ENCODE data around the gene ENTR1. TPM values are rescaled to one million over a fixed set of nuclear protein-coding genes. Genes with fewer than 3 reads are reported as not detected.

The ENTR1 gene
- polyA plus RNA-seq, 3 donors, result 37.6 to 46.7 (median 40.7) TPM

DNA sequence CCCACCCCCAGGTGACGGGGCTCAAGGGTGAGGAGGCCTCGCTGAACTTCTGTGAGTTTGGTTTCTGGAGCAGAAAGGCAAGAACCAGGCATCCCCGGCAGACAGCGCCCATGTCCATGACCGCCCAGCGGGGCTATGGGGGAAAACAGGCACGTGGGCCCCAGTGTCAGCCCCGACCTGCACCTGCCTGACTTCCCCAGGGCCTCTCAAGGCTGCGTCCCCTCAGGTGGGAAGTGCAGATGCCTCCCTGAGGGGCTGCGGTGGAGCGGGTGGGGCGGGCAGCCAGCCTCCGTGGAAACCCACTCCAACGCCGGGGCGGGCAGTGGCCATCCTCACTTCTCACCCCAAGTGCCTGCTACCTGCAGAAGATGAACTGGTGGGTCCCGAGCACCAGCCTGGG, 30.0 kb downstream of the ENTR1 start:
- no peak for DNase-seq (ENCODE audit: low read depth in 3 of 3, low spot score in 2 of 3)

- no peak for DNase-seq (ENCODE audit: low read depth in 3 of 3, low spot score in 2 of 3)
Measured at GRCh38 chr9:136379891-136380290, 30.5 kb downstream of the ENTR1 start.

- no peak for DNase-seq (ENCODE audit: low read depth in 3 of 3, low spot score in 2 of 3)
Measured at GRCh38 chr9:136379401-136379800, 31.0 kb downstream of the ENTR1 start.

DNA sequence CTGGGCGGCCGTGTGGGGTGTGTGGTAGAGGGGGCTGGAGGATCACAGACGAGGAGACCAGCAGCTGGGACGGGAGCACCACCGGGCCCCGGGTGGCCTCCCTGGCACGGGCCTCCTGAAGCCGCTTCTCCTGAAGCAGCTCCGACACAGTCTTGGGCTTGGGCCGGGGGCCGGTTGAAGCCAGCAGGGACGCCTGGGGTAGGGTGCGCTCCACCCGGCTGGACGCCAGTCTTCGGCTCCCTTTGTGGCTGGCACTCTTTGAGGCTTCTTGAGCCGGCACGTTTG, 31.5 kb downstream of the ENTR1 start:
- DNase-seq (ENCODE audit: low read depth in 3 of 3, low spot score in 2 of 3), result no peak

- no peak for DNase-seq (ENCODE audit: low read depth in 3 of 3, low spot score in 2 of 3)
Measured at GRCh38 chr9:136378170-136379002, 32.0 kb downstream of the ENTR1 start.

DNA sequence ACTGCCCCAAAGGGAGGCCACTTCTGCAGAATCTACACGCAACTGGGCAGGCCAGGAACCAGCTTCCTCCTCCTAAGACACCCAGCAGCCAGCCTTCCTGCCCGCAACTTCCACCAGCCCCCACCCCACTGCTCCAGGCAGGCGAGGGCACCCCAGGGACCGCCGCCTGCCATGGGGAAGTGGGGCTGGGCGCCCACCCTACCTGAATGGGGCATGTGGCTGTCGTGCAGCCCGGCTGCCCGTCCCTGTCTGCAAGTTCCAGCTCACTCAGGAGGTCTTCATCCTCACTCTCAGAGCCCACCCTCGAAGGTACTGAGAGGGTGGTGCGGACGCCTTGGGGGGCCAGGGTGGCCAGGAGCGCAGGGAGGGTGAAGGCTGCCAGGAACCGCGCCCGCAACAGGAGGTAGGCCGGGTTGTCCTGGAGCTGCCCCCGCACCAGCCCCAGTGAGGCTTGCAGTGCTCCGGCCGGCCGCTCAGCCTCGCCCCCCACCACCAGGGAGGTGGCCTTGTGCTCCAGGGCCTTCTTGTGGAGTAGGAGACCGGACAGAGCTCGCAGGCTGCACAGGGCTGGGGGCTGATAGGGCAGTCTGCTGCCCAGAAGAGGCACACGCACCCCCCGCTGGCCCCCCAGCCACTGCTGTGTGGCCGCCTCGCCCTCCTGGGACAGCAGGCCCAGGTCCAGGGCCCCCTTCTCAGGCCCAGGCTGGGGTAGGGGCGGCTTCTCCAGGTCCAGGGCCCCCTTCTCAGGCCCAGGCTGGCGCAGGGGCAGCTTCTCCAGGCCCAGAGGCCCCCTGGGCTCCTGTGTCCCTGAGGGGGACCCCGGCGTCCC, 32.9 kb downstream of the ENTR1 start:
- no peak for DNase-seq (ENCODE audit: low read depth in 3 of 3, low spot score in 2 of 3)

GRCh38 chr9:136376457-136376856, 34.0 kb downstream of the ENTR1 start:
- no peak for DNase-seq (ENCODE audit: low read depth in 3 of 3, low spot score in 2 of 3)

- DNase-seq (ENCODE audit: low read depth in 3 of 3, low spot score in 2 of 3), result no peak
Measured at GRCh38 chr9:136375096-136375495, 35.3 kb downstream of the ENTR1 start.

DNA sequence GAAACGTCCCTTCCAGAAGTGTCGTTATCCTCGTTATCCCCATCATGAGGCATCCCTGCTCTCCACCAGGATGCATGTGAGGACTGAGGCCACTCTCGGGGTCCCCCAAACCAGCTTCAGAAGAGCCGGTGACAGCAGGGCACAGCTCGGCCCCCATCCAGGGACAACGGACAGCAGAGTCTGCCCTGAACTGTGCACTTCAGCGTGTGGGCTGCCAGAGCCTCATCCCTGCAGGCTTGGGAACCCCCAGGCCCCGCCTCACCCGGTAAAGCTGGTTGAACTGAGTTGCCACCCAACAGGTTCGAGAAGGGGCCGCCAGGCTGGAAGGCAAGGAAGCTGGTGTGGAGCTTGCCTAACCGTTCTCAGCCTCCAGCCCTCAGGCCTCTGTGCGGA, 36.2 kb downstream of the ENTR1 start:
- DNase-seq (ENCODE audit: low read depth in 3 of 3, low spot score in 2 of 3), result no peak

DNA sequence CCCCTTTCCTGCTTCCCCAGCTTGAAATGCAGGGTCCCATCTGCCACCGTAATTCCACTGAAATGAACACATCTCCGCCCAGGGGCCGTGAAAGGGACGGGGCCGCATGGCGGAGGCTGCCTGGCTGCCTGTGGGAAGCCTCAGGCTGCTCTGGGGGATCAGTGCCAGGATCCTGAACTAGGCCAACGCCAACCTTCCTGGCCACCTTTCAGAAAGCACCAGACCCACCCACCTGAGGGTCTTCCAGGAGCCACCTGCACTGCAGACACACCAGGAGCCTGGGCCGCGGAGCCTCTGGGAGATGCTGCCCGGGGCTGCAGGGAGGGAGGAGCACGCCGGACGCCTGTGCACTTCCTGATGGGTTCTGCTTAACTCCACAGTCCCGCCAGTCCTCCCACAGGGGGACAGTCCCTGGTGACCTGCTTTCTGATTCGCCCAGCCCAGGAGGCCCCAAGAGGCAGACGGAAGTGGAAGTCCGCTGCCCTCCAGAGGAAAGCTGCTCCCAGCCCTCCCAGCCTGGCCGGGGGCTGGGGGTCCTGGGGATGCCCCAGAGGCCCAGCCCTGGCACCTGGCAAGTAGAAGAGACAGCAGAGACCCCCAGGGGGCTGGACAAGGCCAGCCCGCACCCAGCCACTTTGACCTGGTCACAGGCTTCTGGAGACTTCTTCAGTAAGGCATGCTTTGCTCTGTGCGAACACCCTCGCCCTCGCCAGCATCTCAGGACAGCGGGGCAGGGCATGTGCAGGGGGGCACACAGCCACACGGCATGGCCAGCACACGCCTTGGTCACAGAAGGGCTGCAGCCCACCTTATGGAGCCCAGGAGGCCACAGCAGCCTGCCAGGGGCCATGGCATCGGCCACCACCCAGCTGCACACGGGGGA, 36.9 kb downstream of the ENTR1 start, which contains the start of gene CARD9:
CARD9 (minus strand) TSS at position 370 of the 883 bp plus-strand sequence. CDS start 1,591 bp downstream, outside the sequence.
- DNase-seq (ENCODE audit: low read depth in 3 of 3, low spot score in 2 of 3), result no peak

GRCh38 chr9:136372561-136373299, 37.7 kb downstream of the ENTR1 start:
- DNase-seq (ENCODE audit: low read depth in 3 of 3, low spot score in 2 of 3), result no peak

DNA sequence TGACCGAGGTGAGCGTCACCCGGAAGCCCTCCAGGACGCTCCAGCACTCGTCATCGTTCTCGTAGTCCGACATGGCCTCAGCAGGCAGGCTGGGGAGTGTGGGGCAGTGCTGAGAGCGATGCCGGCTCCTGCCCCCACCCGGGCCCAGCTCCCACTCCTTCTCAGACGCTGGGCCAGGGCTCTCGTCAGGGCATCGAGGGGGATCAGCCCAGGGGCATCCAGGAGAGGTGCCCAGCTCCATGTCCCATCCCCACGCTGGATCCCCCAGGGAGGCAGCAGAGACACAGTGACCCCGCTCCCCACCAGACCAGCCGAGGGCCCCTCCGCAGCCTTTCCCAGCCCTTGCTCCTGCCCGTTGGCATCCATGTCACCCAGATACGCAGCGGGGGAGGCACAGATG, 38.4 kb downstream of the ENTR1 start:
- no peak for DNase-seq (ENCODE audit: low read depth in 3 of 3, low spot score in 2 of 3)

- no peak for DNase-seq (ENCODE audit: low read depth in 3 of 3, low spot score in 2 of 3)
Measured at GRCh38 chr9:136371533-136371880, 38.9 kb downstream of the ENTR1 start.

DNA sequence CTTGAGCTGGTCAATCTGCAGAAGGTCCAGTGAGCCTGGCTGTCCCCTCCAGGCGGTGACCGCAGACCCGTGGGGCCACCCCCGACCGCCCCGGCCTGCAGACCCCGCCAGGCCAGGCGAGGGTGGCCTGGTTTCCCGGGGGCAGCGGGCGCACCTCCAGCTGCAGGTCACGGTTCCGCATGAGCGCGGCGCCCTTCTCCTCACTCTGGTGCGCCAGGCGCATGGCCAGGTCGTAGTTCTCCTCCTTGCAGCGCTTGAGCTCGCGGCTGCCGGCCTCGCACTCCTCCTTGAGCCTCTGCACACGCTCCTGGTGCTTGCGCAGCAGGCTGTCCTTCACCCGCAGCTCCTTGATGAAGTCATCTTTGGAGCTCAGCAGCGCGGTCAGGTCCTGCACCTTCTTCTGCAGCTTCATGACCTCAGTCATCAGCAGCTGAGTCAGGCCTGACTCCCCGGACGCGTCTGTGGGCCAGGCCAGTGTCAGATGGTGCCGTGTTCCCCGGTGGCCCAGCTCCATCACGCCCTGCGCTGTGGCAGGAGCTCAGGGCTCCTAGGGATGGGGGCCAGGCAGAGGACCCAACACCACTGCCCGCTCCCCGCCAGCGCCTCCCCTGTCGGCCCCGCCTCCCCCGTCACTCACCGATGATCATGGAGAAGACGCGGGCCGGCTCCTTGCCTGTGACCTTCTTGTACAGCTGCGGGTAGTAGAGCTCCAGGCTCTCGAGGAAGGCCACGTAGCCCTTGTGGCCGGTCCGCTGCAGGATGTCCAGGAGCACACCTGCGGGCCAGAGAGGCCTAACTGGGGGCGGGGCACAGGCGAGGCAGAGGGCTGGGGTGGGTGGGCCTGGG, 39.5 kb downstream of the ENTR1 start:
- no peak for DNase-seq (ENCODE audit: low read depth in 3 of 3, low spot score in 2 of 3)

GRCh38 chr9:136370037-136370436, 40.4 kb downstream of the ENTR1 start:
- DNase-seq (ENCODE audit: low read depth in 3 of 3, low spot score in 2 of 3), result no peak

- no peak for DNase-seq (ENCODE audit: low read depth in 3 of 3, low spot score in 2 of 3)
Measured at GRCh38 chr9:136368190-136368589, 42.2 kb downstream of the ENTR1 start.

DNA sequence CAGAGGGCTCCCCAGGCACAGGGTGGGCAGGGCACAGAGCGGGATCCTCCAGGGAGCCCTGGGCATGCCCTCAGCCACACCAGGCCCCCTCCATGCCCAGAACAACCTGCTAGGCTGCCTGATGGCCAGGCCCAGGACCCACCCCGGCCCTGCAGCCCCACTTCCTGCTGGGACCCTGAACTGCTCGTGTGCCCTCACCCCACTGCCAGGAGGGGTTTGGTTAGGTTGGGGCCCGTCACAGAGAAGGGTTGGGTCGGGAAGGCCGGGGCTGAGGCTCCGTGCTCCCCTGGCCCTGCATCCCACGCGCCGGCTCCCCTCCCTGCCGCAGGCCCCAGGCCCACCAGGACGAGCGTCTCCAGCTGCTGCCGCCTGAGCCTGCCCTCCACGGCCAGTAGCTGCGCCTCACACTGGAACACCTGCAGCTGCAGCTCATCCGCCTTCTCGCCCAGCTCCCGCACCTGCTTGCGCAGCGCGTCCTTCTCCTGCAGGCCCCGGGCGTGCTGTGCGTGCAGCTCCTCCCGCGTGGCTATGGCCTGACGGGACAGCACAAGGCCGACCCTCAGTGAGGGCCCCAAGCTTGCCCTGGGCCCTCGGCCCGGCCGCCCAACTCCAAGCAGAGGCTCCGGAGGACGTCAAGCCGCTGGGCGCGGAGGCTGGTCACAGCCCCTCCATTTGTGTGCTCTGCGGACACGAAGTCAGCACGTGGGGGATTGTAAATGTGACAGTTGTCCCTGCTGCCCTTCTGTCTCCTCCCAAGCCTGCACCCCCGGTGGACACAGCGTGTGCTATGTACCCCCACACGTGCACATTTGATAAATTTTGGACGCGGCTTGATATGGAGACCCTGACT, 42.9 kb downstream of the ENTR1 start:
- no peak for DNase-seq (ENCODE audit: low read depth in 3 of 3, low spot score in 2 of 3)

DNA sequence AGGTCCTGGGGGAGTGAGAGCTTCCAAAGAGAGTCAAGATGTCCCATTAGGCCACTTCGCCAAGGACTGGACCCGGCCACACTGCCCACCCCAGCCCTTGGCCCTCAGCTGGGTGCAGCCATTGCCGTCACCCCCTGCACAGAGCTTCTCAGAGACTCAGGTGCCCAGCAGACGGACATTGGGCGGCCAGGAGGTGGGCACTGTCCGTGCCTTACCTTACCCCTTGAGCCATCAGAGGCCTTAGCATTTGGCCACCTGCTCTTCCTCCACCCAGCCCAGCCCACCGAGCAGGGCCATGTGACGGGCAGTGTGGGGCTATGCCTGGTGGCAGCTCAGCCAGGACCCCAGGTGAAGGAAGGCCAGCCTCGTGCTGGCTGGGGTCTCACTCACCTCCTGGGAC, 43.6 kb downstream of the ENTR1 start:
- no peak for DNase-seq (ENCODE audit: low read depth in 3 of 3, low spot score in 2 of 3)

DNA sequence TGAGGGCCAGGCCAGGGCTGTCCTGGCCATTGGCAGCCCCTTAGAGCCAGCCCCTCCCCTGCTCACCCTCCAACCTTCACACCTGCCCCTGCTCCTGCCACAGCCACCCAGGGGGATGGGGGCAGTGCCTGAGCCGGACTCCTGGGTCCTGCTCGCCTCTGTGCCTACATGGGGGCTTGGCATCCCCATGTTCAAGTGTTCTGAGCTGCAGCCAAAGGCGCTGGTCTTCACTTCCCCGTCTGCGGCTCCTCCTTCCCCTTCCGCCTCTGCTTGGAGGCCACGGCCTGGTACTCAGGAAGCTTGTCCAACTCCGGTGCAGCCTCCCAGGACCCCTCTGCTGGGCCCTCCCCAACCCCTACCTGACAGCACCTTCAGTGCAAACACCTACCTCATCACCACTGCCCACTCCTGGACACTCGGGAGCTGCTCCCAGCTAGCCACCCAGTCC, 44.6 kb downstream of the ENTR1 start:
- DNase-seq (ENCODE audit: low read depth in 3 of 3, low spot score in 2 of 3), result no peak

All from right renal cortex interstitium (tissue), 3 donors.